AG08396 (cell line): ENCODE measurements around the gene TPRN.

ENCODE experiments used
- DNase-seq: peaks from one replicate; pipeline ENCODE4 v3.0.0; 2012; ENCODE audit warnings: low spot score, mixed read lengths

Gene TPRN

DNA sequence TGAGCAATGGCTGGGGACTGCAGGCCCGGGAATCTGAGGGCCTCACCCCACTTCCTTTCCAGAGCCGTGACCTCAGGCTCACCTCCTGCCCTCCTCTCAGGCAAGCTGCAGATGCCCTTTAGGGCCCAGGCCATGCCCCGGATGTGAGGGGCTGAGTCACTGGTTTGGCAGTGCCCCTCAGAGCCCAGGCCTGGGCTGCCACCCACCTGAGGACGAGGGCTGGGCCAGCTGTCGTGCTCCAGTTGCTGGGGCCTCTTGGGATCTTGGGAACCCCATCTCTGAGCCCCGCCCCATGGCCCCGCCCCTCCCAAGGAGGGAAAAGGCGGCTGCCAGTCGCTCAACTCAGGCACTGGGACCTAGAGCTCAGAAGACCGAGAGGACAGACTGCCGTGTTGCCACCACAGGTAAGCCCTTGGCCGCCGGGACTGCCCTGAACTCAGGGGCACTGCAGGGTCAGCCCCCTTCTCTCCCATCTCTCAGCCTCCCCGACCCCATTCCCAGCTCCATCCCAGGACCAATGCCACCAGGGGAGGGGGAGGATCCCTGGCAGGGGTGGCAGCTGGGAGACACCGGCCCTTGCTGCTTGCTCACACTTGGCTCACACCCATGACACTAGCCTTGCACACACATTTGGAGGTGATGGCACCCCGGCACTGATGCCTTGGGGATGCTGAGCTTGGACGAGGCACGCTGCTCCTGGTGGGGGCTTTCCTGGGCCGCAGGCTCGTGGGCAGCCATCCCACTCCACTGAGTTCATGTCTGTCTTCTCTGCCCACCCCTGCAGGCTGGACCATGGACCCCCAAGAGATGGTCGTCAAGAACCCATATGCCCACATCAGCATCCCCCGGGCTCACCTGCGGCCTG is 24.5 kb upstream of the TPRN start, which contains the start of gene CYSRT1:
TSS of gene CYSRT1 (plus strand) at position 345 of the 865 bp plus-strand sequence. CDS start at position 793, 448 bp downstream.
- DNase-seq, result no peak

GRCh38 chr9:137223078-137223970 is 22.8 kb upstream of the TPRN start:
- DNase-seq, result peak; percentile 100

- DNase-seq, result no peak
These were observed 21.9 kb upstream of the TPRN start, which contains the start of gene RNF208 for GRCh38 chr9:137222190-137223077. Gene RNF208, minus strand, starts transcription at chr9:137222240. Its CDS starts 1,028 bp downstream, at chr9:137221212.

DNA sequence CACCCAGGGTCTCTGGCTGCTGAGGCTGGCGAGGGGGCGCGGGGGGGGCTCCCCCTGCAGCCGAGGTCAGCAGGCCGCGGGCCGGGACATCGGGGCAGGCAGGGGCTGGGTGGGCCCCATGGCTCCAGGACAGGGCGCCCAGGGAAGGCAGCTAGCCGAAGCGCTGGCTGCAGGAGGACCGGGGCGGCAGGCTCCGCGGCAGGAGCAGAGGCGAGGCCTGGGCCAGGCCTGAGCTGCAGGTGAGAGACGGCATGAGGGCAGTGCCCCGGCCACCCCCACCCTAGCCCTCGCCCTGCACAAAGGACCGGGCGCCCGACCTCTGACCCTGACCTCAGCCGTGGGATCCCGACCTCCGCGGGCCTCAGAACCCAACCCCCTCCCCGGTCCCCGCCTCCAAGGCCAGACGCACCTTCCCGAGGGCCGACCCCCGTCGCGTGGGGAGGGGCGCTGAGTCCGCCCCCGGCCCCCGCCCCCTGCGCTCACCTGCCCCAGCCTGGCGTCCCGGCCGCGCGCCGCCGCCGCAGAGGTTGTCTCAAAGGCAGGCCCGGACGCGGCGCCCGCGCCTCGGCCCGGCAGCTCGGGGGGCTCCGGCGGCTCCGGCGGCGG is 21.1 kb upstream of the TPRN start:
- DNase-seq, result no peak

DNA sequence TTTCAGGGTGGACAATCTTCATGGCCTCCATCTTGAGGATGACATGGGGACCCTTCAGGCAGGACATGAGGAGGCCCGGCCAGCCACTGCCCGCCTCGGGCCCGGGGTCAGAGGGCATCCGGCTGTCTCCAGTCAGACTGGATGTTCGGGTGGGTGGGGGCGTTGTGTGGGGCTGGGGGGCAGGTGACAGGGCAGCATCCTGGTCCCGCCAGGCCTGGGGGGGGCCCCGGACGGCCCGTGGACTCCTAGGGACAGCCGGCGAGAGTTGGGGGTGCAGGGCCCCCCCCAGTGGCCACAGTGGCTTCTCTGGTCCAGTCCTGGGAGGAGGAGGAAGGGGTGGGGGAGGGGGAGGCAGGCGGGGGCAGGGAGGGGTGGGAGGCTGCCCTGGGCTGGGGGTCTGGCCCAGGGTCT is 20.6 kb upstream of the TPRN start:
- no peak for DNase-seq

- no peak for DNase-seq
These were observed 20.0 kb upstream of the TPRN start for GRCh38 chr9:137220317-137221094.

DNA sequence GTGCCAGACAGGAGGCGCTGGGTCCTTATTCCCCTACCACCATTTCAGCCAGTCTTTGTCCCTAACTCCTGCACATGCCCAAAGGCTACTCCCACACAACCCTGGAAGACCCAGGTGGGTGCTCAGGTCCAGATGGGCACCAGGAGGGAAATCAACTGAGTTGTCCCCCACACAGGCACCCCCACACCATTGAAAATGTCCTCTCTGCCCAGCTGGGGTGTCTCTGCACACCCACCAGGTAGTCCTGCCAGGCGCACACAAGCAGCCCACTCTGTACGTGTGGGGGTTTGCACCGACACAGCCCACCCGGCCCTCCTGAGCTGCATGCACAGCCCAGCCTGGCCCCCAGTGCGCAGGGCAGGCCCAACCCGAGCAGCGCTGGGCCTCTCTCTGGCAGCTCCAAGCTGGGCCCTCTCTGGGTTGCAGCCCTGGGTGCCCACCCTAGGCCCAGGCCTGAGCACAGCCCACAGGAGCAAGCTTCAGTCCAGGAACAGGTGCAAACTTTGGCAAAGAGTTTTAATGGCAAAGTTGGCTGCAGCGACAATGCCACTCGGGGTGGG is 19.3 kb upstream of the TPRN start:
- no peak for DNase-seq

DNA sequence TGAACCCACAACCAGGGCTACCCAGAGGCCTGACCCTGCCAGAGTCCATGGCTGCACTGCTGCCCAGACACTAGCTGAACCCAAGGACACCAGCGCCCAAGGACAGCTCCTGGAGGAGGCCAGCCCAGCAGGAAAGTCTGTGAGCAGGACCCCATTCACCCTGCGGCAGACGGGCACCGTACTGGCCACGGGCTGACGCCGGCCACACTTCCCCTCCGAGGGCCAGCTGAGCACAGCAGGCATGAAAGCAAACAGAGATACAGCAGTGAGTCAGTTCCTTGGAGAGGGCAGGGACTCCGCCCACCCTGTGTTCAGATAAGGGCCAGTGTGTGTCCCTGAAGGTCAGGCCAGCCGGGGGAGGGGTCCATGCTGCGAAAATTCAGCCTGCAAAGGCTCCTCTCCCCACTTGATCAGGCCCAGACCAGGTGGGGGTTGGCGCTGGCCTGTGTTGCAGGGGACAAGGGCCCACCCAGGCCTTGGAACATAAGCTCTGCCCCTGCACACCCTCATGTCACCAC is 18.3 kb upstream of the TPRN start:
- peak; percentile 75 for DNase-seq

DNA sequence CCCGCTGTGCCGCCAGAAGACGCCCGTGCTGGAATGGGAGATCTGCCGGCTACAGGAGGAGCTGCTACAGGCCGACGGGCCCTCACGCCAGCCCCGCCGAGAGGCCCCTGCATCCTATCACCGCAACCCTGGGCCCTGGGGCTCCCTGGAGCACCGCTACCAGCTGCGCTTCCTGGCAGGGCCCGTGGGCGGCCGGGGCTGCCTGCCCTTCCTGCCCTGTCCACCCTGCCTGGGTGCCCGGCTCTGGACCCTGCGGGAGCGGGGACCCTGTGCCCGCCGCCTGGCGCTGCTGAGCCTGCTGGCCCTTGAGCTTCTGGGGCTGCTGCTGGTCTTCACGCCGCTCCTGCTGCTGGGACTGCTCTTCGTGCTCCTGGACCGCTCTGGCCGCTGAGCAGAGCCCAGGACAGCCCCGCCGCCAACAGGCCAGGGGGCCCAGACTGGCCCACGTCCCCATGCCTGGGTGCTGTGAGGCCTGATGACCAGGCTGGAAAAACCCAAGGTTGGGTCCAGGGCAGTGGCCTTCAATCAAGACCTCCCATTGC is 17.7 kb upstream of the TPRN start:
- no peak for DNase-seq

DNA sequence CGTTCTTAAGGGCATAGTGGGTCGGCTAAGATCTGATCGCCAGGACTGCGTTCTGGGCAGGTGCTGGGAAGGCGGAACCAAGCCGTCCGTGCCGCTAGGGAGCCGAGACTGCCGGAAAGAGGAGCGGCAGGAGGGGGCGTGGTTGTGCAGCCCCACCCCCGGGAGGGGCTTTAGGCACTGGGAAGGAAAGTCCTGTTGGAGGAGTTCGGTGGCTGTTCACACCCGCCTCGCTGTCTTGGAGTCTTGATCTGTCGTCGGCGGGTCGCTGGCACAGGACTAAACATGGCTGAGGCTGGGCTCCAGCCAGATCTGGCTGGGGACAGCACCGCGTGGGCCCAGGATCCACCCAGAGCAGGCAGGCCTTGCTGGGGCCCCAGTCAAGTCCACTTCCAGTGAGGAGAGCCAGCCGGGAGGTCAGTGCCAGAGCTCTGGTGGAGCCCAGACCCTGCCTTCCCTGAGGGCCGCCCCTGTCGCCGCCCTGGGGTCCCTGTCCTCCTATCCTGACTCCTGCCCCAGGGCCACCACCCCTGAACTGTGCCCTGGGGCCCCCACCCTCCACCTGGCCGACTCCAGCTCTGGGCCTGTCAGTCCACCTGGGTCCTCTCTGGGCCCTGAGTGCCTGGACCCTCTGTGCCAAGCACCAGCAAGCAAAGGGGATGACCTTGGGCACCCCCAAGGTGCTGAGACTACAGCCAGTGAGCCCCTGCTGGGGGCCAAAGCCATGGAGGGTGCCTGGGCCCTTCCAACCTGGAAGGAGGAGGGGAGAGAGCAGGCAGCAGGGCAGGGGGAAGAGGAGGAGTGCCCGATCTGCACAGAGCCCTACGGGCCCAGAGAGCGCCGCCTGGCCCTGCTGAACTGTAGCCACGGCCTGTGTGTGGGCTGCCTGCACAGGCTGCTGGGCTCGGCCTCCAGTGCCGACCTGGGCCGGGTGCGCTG is 17.0 kb upstream of the TPRN start:
- peak; percentile 77 for DNase-seq

DNA sequence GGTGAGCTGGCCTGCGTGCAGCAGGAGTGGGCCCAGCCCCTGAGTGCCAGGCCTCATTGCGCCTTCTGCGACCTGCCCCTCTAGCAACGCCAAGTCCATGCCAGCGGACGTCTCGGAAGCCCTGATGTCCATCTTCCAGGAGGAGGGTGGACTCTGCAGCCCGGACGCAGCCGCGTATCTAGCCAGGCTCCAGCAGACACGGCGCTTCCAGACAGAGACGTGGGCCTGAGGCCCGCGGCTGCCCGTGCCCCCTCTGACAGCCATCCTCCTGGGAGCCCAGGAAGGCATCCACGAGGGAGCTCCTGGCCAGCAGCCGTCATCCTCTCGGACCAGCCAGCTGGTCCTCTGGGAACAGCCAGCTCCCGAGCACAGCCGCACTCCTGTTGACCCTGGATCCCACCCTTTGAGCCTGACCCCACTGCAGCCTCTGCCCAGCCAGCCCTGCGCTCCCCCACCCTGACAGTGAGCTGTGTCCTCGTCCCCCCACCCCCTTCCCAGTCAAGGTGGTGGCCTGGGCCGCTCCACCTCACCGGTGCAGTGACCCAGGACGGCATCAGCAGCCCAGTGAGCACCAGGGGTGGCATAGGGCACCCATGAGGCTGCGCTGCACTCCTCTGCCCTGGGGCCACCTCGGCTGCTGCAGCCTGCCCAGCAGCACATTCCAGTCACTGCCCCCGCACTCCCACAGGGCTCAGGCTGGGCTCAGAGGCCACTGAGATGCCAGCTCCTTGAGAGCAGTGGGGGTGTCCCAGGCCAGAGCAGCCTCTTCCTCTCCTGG is 15.8 kb upstream of the TPRN start:
- DNase-seq, result no peak

GRCh38 chr9:137215196-137215986 is 14.8 kb upstream of the TPRN start:
- DNase-seq, result no peak

- DNase-seq, result no peak
These were observed 14.1 kb upstream of the TPRN start for GRCh38 chr9:137214620-137215019.

DNA sequence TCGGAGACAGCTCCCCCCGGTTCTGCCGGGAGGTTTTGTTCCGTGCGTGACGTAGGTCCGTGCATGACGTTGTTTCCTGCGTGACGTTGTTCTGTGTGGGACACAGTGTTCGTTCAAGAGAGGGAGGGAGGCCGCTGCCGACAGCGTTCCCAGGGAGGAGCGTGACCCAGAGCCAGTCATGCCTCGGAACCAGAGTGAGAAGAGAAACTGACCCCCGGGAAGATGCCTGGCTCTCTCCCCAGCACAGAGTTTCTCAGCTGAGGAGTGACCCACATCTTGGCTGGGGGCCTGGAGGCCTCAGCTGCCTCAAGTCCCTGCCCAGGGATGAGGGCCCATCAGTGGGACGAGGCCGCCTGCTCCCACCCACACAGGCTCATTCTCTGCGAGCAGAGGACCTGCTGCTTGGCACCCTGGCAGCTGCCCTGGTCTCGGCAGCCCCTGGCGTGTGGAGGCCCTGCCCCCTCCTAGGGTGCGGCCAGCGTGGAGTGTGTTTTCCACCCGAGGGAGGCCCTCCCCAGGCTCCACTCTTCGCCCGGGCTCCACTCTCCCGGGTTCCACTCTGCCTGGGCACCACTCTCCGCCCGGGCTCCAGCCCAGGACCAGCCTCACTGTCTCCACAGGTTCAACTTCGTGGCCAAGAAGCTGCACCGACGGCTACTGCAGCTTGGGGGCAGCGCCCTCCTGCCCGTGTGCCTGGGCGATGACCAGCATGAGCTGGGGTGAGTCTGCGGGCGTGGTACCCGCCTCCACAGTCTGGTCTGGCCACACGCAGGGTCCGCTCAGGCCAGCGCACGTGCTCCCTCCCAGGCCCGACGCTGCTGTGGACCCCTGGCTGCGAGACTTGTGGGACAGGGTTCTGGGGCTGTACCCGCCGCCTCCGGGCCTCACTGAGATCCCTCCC is 12.9 kb upstream of the TPRN start:
- no peak for DNase-seq

DNA sequence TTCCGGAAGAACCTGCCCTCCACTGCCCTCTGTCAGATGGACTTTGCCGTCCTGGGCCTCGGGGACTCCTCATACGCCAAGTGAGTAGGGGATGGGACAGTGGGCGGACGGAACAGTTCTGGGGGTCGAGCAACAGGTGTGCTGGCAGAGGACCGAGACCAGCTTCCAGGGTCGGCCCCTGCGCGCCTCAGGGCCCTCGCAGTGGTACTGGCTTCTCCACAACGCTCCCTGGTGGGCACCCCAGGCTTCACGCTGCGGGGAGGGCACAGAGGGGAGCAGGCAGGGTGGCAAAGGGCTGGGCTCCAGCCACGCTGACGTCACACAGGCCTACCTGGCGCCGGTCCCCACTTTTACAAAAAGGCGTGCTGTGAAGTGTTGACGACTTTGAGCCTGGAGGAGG is 12.0 kb upstream of the TPRN start:
- no peak for DNase-seq

- no peak for DNase-seq
These were observed 11.0 kb upstream of the TPRN start for GRCh38 chr9:137211532-137211931.
